ENCODE results near the gene RAMP2.

Gene RAMP2

GRCh38 chr17:42780851-42781638 is 20.0 kb downstream of the RAMP2 start:
- TF ChIP-seq ZFX (IDR thresholded peaks at IDR 0.05) (no peak), CTCF (conservative IDR thresholded peaks at IDR 0.05) (no peak)
- H3K27ac ChIP-seq: no peak overlapping the region

DNA sequence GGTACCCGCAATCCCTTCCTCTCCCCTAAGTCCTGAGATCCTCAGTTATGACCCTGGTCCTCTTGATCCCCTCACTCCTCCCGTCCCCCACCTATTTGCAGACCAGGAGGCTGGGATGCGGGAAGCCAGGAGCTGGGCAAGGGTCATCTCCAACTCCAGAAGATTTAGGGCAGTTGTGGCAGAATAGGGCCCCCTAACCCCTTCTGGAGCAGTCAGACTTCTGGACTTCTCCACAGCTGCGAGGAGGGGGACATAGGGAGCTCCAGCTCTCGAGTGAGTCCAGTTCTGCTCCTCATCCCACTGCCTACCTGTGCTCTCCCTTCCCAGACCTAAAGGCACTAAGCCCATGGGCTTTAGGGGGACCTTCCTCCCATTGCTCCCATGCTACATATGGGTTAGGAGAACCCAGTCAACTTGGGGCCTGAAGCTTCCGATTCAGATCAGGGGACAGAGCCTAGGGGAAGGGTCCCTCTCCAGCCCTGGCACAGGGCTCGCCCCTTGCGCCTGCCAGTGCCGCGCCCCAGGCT is 20.7 kb downstream of the RAMP2 start:
- H3K27ac ChIP-seq: no peak overlapping the region
- no peak for TF ChIP-seq ZFX (IDR thresholded peaks at IDR 0.05)
- no peak for TF ChIP-seq CTCF (conservative IDR thresholded peaks at IDR 0.05)

GRCh38 chr17:42782166-42783061 is 21.4 kb downstream of the RAMP2 start:
- no peak for TF ChIP-seq ZFX (IDR thresholded peaks at IDR 0.05)
- no peak for TF ChIP-seq CTCF (conservative IDR thresholded peaks at IDR 0.05)
- no peak overlapping the region for H3K27ac ChIP-seq

DNA sequence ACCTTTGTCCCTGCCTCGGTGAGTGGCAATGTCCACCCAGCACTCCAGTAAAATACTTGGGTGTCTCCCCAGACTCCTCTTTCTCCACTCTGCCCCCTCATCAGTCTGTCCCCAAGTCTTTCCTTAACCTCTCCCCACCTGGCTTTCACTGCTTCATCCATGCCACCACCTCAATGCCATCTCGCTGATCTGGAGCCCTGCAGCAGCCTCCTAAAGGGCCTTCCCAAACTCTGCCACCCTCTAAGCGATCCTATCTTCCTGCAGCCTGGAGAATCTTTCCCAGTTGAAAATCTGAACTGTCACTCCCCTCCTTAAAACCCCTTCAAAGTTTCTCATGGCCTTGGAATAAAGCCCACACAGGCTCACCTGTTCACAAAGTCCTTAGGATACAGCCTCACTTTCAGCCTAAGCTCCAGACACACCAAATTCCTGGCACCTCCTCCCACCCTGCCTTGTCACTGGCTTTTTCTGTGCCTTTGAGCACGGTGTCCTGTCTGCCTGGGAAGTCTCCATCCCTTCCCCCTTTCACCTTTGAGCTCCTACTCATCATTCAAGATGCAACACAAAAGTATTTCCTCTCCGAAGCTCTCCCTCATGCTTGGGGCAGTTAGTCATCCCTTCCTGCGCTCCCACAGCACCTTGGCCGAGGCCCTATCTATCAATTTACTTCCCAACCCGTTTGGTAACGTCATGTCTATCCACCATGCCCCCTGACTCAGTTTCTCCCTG is 22.2 kb downstream of the RAMP2 start:
- TF ChIP-seq ZFX (IDR thresholded peaks at IDR 0.05) (no peak), CTCF (conservative IDR thresholded peaks at IDR 0.05) (no peak)
- H3K27ac ChIP-seq: no peak overlapping the region

DNA sequence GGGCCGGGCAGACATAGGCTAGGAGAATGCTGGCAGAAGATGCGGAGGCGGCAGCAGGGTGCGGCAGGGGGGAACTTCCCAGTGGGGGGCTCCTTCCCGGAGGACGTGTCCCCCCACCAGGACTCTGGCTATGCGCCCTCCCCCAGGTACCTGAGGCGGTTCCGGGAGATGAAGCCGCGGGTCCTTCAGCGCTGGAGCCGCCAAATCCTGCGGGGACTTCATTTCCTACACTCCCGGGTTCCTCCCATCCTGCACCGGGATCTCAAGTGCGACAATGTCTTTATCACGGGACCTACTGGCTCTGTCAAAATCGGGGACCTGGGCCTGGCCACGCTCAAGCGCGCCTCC is 22.7 kb downstream of the RAMP2 start:
- no peak overlapping the region for H3K27ac ChIP-seq
- TF ChIP-seq CTCF (conservative IDR thresholded peaks at IDR 0.05) (no peak), ZFX (IDR thresholded peaks at IDR 0.05) (no peak)

- no peak overlapping the region for H3K27ac ChIP-seq
- TF ChIP-seq ZFX (IDR thresholded peaks at IDR 0.05) (no peak), CTCF (conservative IDR thresholded peaks at IDR 0.05) (no peak)
Measured at GRCh38 chr17:42784409-42784808, 23.4 kb downstream of the RAMP2 start.
